ENCODE measurements around the gene SLC25A23.

The SLC25A23 gene

GRCh38 chr19:6470173-6470572, 10.6 kb upstream of the SLC25A23 start:
- no peak for TF ChIP-seq CTCF (conservative IDR thresholded peaks at IDR 0.05)

GRCh38 chr19:6467384-6467783, 7.8 kb upstream of the SLC25A23 start:
- no peak overlapping the region for H3K27ac ChIP-seq
- no peak for TF ChIP-seq CTCF (conservative IDR thresholded peaks at IDR 0.05)

More at GRCh38 chr19:6470173-6470572, 10.6 kb upstream of the SLC25A23 start:
- no peak overlapping the region for H3K27ac ChIP-seq

- TF ChIP-seq CTCF (conservative IDR thresholded peaks at IDR 0.05) = no peak
- H3K27ac ChIP-seq = no peak overlapping the region
These were observed 7.1 kb upstream of the SLC25A23 start for GRCh38 chr19:6466526-6467248.

GRCh38 chr19:6465663-6466062, 6.1 kb upstream of the SLC25A23 start:
- no peak overlapping the region for H3K27ac ChIP-seq
- TF ChIP-seq CTCF (conservative IDR thresholded peaks at IDR 0.05) = no peak

- H3K27ac ChIP-seq = peak overlapping the region; percentile 81
- TF ChIP-seq CTCF (conservative IDR thresholded peaks at IDR 0.05) = no peak
These were observed 5.4 kb upstream of the SLC25A23 start for GRCh38 chr19:6465006-6465405.

GRCh38 chr19:6464070-6464873, 4.7 kb upstream of the SLC25A23 start, which contains the start of gene CRB3:
TSS of gene CRB3 (plus strand) at chr19:6464271. CDS start at chr19:6464702, 431 bp downstream.
- peak within 1 kb of the TSS; percentile 81 for H3K27ac ChIP-seq
- no peak for TF ChIP-seq CTCF (conservative IDR thresholded peaks at IDR 0.05)

- peak overlapping the region; percentile 69 for H3K27ac ChIP-seq
- peak; percentile 60 for TF ChIP-seq CTCF (conservative IDR thresholded peaks at IDR 0.05)
These were observed 700 bp upstream of the SLC25A23 start for GRCh38 chr19:6460099-6460884.
